ENCODE measurements around the gene ZNF611.

Gene ZNF611

DNA sequence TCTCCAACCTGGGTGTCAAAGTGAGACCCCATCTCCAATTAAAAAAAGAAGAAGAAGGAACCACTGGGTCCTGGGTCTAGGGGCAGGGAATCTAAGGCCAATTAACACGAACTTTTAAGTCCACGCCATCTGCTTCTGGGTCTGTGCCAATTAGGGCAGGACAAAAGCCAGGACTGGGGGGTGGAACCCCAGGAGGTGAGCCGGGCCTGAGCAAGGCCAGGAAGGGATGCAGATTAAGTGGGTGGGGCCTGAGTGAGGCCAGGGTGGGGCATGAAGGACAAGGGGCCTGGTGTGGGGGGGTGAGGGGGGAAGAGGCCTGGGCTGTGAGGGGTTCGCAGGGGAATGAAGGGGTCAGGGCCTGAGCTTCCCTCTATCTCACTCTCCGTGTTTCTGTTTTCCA is 70.4 kb downstream of the ZNF611 start:
- no peak overlapping the region for H3K27ac ChIP-seq
- H3K36me3 ChIP-seq, result peaks cover 8 to 35% (median 26%) of the 10 kb centered on the region in 3 donors
- no peaks in the 10 kb centered on the region for H3K9me3 ChIP-seq
- no peak for DNase-seq
- no peaks in the 10 kb centered on the region for H3K4me1 ChIP-seq
- intact Hi-C loops (cut with DNase I; ENCODE audit: low total_unique reads), result no loop called here
- H3K4me3 ChIP-seq, result no peak overlapping the region
- no peaks in the 10 kb centered on the region for H3K27me3 ChIP-seq
- TF ChIP-seq, protein P1, sequence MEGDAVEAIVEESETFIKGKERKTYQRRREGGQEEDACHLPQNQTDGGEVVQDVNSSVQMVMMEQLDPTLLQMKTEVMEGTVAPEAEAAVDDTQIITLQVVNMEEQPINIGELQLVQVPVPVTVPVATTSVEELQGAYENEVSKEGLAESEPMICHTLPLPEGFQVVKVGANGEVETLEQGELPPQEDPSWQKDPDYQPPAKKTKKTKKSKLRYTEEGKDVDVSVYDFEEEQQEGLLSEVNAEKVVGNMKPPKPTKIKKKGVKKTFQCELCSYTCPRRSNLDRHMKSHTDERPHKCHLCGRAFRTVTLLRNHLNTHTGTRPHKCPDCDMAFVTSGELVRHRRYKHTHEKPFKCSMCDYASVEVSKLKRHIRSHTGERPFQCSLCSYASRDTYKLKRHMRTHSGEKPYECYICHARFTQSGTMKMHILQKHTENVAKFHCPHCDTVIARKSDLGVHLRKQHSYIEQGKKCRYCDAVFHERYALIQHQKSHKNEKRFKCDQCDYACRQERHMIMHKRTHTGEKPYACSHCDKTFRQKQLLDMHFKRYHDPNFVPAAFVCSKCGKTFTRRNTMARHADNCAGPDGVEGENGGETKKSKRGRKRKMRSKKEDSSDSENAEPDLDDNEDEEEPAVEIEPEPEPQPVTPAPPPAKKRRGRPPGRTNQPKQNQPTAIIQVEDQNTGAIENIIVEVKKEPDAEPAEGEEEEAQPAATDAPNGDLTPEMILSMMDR (IDR thresholded peaks at IDR 0.05), result no peak

- Histone ChIP-seq H3K27ac (no peak overlapping the region), H3K4me3 (no peak overlapping the region), H3K36me3 (peaks cover 24 to 53% (median 41%) of the 10 kb centered on the region in 3 donors), H3K9me3 (no peaks in the 10 kb centered on the region), H3K27me3 (no peaks in the 10 kb centered on the region), H3K4me1 (no peaks in the 10 kb centered on the region)
- DNase-seq, result no peak
- TF ChIP-seq, protein P1 (IDR thresholded peaks at IDR 0.05), result no peak
- intact Hi-C loops (cut with DNase I; ENCODE audit: low total_unique reads), result no loop called here
These were observed 72.2 kb downstream of the ZNF611 start for GRCh38 chr19:52662631-52663030.

GRCh38 chr19:52660981-52661380 is 73.9 kb downstream of the ZNF611 start:
- H3K9me3 ChIP-seq, result no peaks in the 10 kb centered on the region
- H3K36me3 ChIP-seq, result peaks cover 24 to 57% (median 56%) of the 10 kb centered on the region in 3 donors
- H3K27ac ChIP-seq, result no peak overlapping the region
- H3K27me3 ChIP-seq, result no peaks in the 10 kb centered on the region
- DNase-seq, result no peak
- intact Hi-C loops (cut with DNase I; ENCODE audit: low total_unique reads), result no loop called here
- TF ChIP-seq, protein P1 (IDR thresholded peaks at IDR 0.05), result no peak
- H3K4me3 ChIP-seq, result no peak overlapping the region
- no peaks in the 10 kb centered on the region for H3K4me1 ChIP-seq

DNA sequence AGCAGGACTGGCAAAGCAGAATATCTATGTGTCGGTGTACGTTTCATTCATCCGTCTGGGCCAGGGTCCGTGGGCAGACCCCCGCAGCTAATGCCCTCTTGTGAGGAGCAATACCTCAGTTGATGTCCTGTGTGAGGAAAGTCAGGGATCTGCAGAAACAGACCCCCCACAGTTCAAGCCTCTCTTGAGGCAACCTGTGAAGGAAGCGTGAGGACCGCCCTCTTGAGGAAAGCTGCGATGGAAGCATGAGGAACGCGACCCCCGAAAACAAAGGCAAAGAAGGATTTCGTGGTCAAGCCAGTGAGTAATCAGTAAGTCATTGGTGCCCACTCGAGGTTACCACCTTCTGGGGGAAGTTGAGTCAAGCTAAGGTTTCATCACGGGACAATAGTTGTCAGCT is 75.8 kb downstream of the ZNF611 start:
- intact Hi-C loops (cut with DNase I; ENCODE audit: low total_unique reads), result no loop called here
- H3K36me3 ChIP-seq, result peaks cover 37 to 77% (median 74%) of the 10 kb centered on the region in 3 donors
- no peak for DNase-seq
- H3K27ac ChIP-seq, result no peak overlapping the region
- TF ChIP-seq, protein P1 (IDR thresholded peaks at IDR 0.05), result no peak
- no peaks in the 10 kb centered on the region for H3K9me3 ChIP-seq
- no peaks in the 10 kb centered on the region for H3K27me3 ChIP-seq
- H3K4me3 ChIP-seq, result no peak overlapping the region
- H3K4me1 ChIP-seq, result no peaks in the 10 kb centered on the region

DNA sequence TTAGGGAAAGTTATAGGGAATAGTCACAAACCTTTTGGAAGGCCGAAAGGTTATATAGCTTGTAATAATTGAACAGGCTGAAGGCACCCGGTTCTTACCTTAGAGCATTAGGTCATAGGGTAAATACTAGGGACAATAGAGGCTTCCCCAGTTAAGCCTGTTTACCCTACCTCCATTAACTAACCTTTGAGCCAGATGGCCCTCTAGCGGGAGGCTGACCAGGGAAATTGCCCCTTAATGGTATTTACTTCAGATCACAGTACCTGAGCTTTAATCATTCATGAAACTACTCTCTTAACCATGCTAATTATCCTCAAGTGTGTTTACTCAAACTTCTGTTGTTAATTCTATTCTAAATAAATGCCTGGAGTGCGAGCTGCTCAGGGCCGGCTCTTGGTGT is 76.2 kb downstream of the ZNF611 start:
- Histone ChIP-seq H3K9me3 (no peaks in the 10 kb centered on the region), H3K4me1 (no peaks in the 10 kb centered on the region), H3K36me3 (peaks cover 42 to 81% (median 78%) of the 10 kb centered on the region in 3 donors), H3K27ac (no peak overlapping the region), H3K4me3 (no peak overlapping the region), H3K27me3 (no peaks in the 10 kb centered on the region)
- intact Hi-C loops (cut with DNase I; ENCODE audit: low total_unique reads), result no loop called here
- TF ChIP-seq, protein P1 (IDR thresholded peaks at IDR 0.05), result no peak
- DNase-seq, result no peak

DNA sequence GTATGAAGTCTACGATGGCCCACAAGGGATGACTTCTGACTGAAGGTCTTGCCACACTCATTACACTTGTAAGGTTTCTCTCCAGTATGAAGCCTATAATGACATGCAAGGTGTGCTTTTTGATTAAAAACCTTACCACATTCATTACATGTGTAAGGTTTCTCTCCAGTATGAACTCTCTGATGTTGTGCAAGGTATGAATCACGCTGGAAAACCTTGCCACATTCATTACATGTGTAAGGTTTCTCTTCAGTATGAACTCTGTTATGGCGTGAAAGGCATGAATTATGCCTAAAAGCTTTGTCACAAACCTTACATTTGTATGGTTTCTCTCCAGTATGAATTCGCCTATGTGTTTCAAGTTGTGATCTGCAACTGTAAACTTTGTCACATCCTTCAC is 81.7 kb downstream of the ZNF611 start:
- TF ChIP-seq, protein P1 (IDR thresholded peaks at IDR 0.05), result no peak
- H3K4me1 ChIP-seq, result peaks cover 0 to 11% (median 8%) of the 10 kb centered on the region in 4 donors
- no peak overlapping the region for H3K27ac ChIP-seq
- peaks cover 38 to 66% (median 48%) of the 10 kb centered on the region in 3 donors for H3K36me3 ChIP-seq
- H3K9me3 ChIP-seq, result no peaks in the 10 kb centered on the region
- no peak overlapping the region for H3K4me3 ChIP-seq
- intact Hi-C loops (cut with DNase I; ENCODE audit: low total_unique reads), result no loop called here
- DNase-seq, result no peak
- no peaks in the 10 kb centered on the region for H3K27me3 ChIP-seq

Measured in tibial artery (tissue), 4 donors.